Keratinocyte (primary cell): ENCODE measurements around the gene FXYD6. TPM values are rescaled to one million over a fixed set of nuclear protein-coding genes. Genes with fewer than 3 reads are reported as not detected.

ENCODE experiments used
- DNase-seq: peaks from one replicate; pipeline ENCODE4 v3.0.0-alpha.2; 2011; ENCODE audit warnings: low read depth, missing footprints, low spot score
- FAIRE-seq: peaks from 2 replicates; lab custom pipeline; 2011; peaks lifted over from hg19 to GRCh38; lab: Jason Lieb, UNC
- H2AFZ ChIP-seq: 2 replicates; pipeline ENCODE4 v1.6.0; 2012; ENCODE audit warnings: low read length, control low read depth, inconsistent platforms; ENCODE audit not compliant: control insufficient read depth
- H3K27ac ChIP-seq: 2 replicates; pipeline ENCODE4 v1.5.1; 2011; ENCODE audit warnings: low read length; ENCODE audit not compliant: control insufficient read depth, insufficient read depth
- H3K27me3 ChIP-seq: 3 replicates; pipeline ENCODE4 v1.6.0; 2011; ENCODE audit warnings: low read length; ENCODE audit not compliant: control insufficient read depth, insufficient read depth; ENCODE audit errors: extremely low read depth
- H3K36me3 ChIP-seq, 2 experiments: 2 replicates in 1 of 2; 3 replicates in 1 of 2; pipeline ENCODE4 v1.5.1; 2011; ENCODE audit warnings: low read length in 2 of 2, mild to moderate bottlenecking in 1 of 2; ENCODE audit not compliant: control insufficient read depth in 2 of 2, insufficient read depth in 2 of 2; ENCODE audit errors: extremely low read depth in 1 of 2
- H3K4me1 ChIP-seq: 3 replicates; pipeline ENCODE4 v1.5.1; 2011; ENCODE audit warnings: low read length; ENCODE audit not compliant: control insufficient read depth, insufficient read depth; ENCODE audit errors: extremely low read depth
- H3K4me2 ChIP-seq: 3 replicates; pipeline ENCODE4 v1.6.0; 2011; ENCODE audit warnings: low read depth, low read length; ENCODE audit not compliant: control insufficient read depth, insufficient read depth; ENCODE audit errors: extremely low read depth
- H3K4me3 ChIP-seq, 3 experiments: fragments of 200-600 bp in 1 of 3; sonication (generic) in 1 of 3; 2 replicates in 2 of 3; 3 replicates in 1 of 3; pipeline ENCODE4 v1.5.1; 2011 to 2016; ENCODE audit warnings: low read length in 3 of 3, mild to moderate bottlenecking in 3 of 3, control low read depth in 2 of 3, inconsistent platforms in 1 of 3, low read depth in 1 of 3, mixed read lengths in 1 of 3, mixed run types in 1 of 3, moderate library complexity in 1 of 3; ENCODE audit not compliant: control insufficient read depth in 2 of 3, insufficient read depth in 2 of 3; ENCODE audit errors: extremely low read depth in 1 of 3
- H3K79me2 ChIP-seq: 2 replicates; pipeline ENCODE4 v1.6.0; 2012; ENCODE audit warnings: low read length; ENCODE audit not compliant: control insufficient read depth, insufficient read depth
- H3K9ac ChIP-seq: 3 replicates; pipeline ENCODE4 v1.6.0; 2011; ENCODE audit warnings: low read length; ENCODE audit not compliant: control insufficient read depth, insufficient read depth; ENCODE audit errors: extremely low read depth
- H3K9me1 ChIP-seq: 3 replicates; pipeline ENCODE4 v1.6.0; 2011; ENCODE audit warnings: low read length; ENCODE audit not compliant: control insufficient read depth, insufficient read depth; ENCODE audit errors: extremely low read depth
- H3K9me3 ChIP-seq: 2 replicates; pipeline ENCODE4 v1.5.1; 2012; ENCODE audit warnings: low read depth, low read length; ENCODE audit not compliant: control insufficient read depth
- H4K20me1 ChIP-seq: 3 replicates; pipeline ENCODE4 v1.6.0; 2011; ENCODE audit warnings: low read length; ENCODE audit not compliant: control insufficient read depth, insufficient read depth; ENCODE audit errors: extremely low read depth
- EZH2 ChIP-seq: IDR thresholded peaks from one replicate; pipeline ENCODE4 v1.6.1; 2012; ENCODE audit warnings: inconsistent platforms, mild to moderate bottlenecking, low read length, moderate library complexity
- dilution Hi-C: fragments of 300-500 bp; cut with MboI; formaldehyde crosslinking; loops from one replicate; pipeline ENCODE4 v1.7.0; 2020; ENCODE audit warnings: low sequenced_read_pairs; ENCODE audit not compliant: extremely low pct_ligation_motif_present
- polyA plus RNA-seq, 5 experiments: library from polyadenylated mRNA; depleted of rRNA in 3 of 5; stranded (reverse) in 3 of 5; stranded (forward) in 1 of 5; unstranded in 1 of 5; fragments of >200 nt; gene quantifications; 1 replicate in 1 of 5; 2 replicates in 3 of 5; 3 replicates in 1 of 5; pipeline versions ENCODE4 v1.2.1 to v1.2.3, GENCODE V29; 2011 to 2012; ENCODE audit warnings: missing spikeins in 2 of 5, low read depth in 1 of 5, low replicate concordance in 1 of 5
- TF ChIP-seq, protein P1 (sequence below), 3 experiments: IDR thresholded peaks in 1 of 3; conservative IDR thresholded peaks in 1 of 3; optimal IDR thresholded peaks in 1 of 3; 2 replicates in 2 of 3; 3 replicates in 1 of 3; pipeline versions ENCODE3 to v1.5.1; 2011; ENCODE audit warnings: low read length in 3 of 3, mild to moderate bottlenecking in 3 of 3, moderate library complexity in 2 of 3, control low read depth in 1 of 3, inconsistent platforms in 1 of 3; ENCODE audit not compliant: insufficient read depth in 2 of 3; ENCODE audit errors: extremely low read depth in 1 of 3

The FXYD6 gene
- polyA plus RNA-seq, 1 donor (not counting 4 experiments of a cell fraction or from before 2014, with no cell fraction given), result not detected

DNA sequence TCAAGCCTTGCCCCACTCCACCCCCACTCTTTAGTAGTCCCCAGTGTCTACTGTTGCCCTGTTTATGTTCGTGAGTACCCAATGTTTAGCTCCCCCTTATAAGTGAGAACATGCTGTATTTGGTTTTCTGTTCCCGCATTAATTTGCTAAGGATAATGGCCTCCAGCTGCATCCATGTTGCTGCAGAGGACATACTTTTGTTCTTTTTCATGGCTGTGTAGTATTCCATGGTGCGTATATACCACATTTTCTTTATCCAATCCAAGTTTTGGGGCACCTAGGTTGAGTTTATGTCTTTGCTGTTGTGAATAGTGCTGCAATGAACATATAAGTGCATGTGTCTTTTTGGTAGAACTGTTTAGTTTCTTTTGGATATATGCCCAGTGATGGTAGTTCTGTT lies 16.2 kb upstream of the FXYD6 start:
- no peaks in the 10 kb centered on the region for H3K9me3 ChIP-seq
- H3K9me1 ChIP-seq, result no peaks in the 10 kb centered on the region
- dilution Hi-C loops, result no loop called here
- TF ChIP-seq, protein P1, sequence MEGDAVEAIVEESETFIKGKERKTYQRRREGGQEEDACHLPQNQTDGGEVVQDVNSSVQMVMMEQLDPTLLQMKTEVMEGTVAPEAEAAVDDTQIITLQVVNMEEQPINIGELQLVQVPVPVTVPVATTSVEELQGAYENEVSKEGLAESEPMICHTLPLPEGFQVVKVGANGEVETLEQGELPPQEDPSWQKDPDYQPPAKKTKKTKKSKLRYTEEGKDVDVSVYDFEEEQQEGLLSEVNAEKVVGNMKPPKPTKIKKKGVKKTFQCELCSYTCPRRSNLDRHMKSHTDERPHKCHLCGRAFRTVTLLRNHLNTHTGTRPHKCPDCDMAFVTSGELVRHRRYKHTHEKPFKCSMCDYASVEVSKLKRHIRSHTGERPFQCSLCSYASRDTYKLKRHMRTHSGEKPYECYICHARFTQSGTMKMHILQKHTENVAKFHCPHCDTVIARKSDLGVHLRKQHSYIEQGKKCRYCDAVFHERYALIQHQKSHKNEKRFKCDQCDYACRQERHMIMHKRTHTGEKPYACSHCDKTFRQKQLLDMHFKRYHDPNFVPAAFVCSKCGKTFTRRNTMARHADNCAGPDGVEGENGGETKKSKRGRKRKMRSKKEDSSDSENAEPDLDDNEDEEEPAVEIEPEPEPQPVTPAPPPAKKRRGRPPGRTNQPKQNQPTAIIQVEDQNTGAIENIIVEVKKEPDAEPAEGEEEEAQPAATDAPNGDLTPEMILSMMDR (optimal IDR thresholded peaks at IDR 0.05 in 1 of 3, IDR thresholded peaks at IDR 0.05 in 1 of 3, conservative IDR thresholded peaks at IDR 0.05 in 1 of 3; ENCODE audit: extremely low read depth in 1 of 3, insufficient read depth in 2 of 3, low read length in 3 of 3), result no peak
- no peak for TF ChIP-seq EZH2
- H3K9ac ChIP-seq, result no peak overlapping the region
- no peaks in the 10 kb centered on the region for H3K79me2 ChIP-seq
- no peak overlapping the region for H3K27ac ChIP-seq
- H3K4me3 ChIP-seq, result no peak overlapping the region
- DNase-seq (no peak), FAIRE-seq (no peak)
- no peak overlapping the region for H2AFZ ChIP-seq
- H3K4me2 ChIP-seq, result no peak overlapping the region
- no peaks in the 10 kb centered on the region for H4K20me1 ChIP-seq
- no peaks in the 10 kb centered on the region for H3K36me3 ChIP-seq
- peaks cover under 1% of the 10 kb centered on the region for H3K27me3 ChIP-seq
- no peaks in the 10 kb centered on the region for H3K4me1 ChIP-seq

DNA sequence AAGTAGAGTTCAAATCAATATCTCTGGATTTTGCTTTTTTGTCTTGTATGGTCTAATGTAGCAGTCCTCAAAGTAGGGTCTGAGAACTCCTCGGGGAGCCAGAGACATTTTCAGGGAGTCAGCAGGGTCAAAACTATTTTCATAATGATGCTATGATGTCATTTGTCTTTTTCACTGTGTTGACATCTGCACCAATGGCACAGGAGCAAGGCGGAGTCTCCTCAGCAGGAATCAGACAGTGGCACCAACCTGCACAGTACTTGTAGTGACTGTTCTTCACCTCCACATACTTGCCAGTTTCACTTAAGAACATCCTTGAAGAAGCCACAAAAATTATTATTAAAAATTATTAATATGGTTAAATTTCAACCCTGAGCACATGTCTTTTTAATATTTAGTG lies 14.9 kb upstream of the FXYD6 start:
- H3K27me3 ChIP-seq, result peaks cover 5% of the 10 kb centered on the region
- H3K4me1 ChIP-seq, result no peaks in the 10 kb centered on the region
- H3K9me1 ChIP-seq, result no peaks in the 10 kb centered on the region
- no peak overlapping the region for H3K4me3 ChIP-seq
- H2AFZ ChIP-seq, result no peak overlapping the region
- no peak for TF ChIP-seq EZH2
- TF ChIP-seq, protein P1 (optimal IDR thresholded peaks at IDR 0.05 in 1 of 3, IDR thresholded peaks at IDR 0.05 in 1 of 3, conservative IDR thresholded peaks at IDR 0.05 in 1 of 3; ENCODE audit: extremely low read depth in 1 of 3, insufficient read depth in 2 of 3, low read length in 3 of 3), result no peak
- no peaks in the 10 kb centered on the region for H3K36me3 ChIP-seq
- H3K79me2 ChIP-seq, result no peaks in the 10 kb centered on the region
- H3K4me2 ChIP-seq, result no peak overlapping the region
- dilution Hi-C loops, result no loop called here
- DNase-seq (no peak), FAIRE-seq (no peak)
- H3K9me3 ChIP-seq, result no peaks in the 10 kb centered on the region
- no peak overlapping the region for H3K9ac ChIP-seq
- no peaks in the 10 kb centered on the region for H4K20me1 ChIP-seq
- H3K27ac ChIP-seq, result no peak overlapping the region
